Activated T-helper 1 cell treated with anti-CD3 and anti-CD28 coated beads, Interleukin-12 subunit alpha, Interleukin-12 subunit beta, Interleukin-2, Interleukin-4 antibody, amounts not matched to agents 30 ng/mL and 10 ng/mL and 1 ng/mL, durations not matched to agents 14 hours and 24 hours and 36 hours (primary cell): ENCODE data around the gene ANO1. TPM values are rescaled to one million over a fixed set of nuclear protein-coding genes. Genes with fewer than 3 reads are reported as not detected.
"Not testable (repeated sequence)": the region's sequence is repeated elsewhere in the genome, so short reads cannot be mapped to it uniquely, and the experiment has no call there.

Source experiments
- DNase-seq: peaks from one replicate; pipeline ENCODE4 v3.0.0; 2021; ENCODE audit warnings: low spot score
- H3K27ac Mint-ChIP-seq: one replicate; pipeline ENCODE4 v1.8.0; 2021; ENCODE audit warnings: mild to moderate bottlenecking, mixed read lengths
- H3K27me3 Mint-ChIP-seq: one replicate; pipeline ENCODE4 v1.8.0; 2022; ENCODE audit warnings: mild to moderate bottlenecking, moderate library complexity, mixed read lengths; ENCODE audit not compliant: insufficient read depth
- H3K36me3 Mint-ChIP-seq: one replicate; pipeline ENCODE4 v1.8.0; 2021; ENCODE audit warnings: low read depth, mixed read lengths
- H3K4me1 Mint-ChIP-seq: one replicate; pipeline ENCODE4 v1.8.0; 2021; ENCODE audit warnings: low read depth, mixed read lengths
- H3K4me3 Mint-ChIP-seq: one replicate; pipeline ENCODE4 v1.8.0; 2021; ENCODE audit warnings: mild to moderate bottlenecking, moderate library complexity, mixed read lengths
- H3K9me3 Mint-ChIP-seq: one replicate; pipeline ENCODE4 v1.8.0; 2021; ENCODE audit warnings: mixed read lengths
- intact Hi-C: fragments of 100-400 bp; cut with micrococcal nuclease; formaldehyde crosslinking; loops from one replicate; pipeline ENCODE4 v1.15.1; 2024
- total RNA-seq: library from RNA; stranded (reverse); gene quantifications from 2 replicates; pipeline ENCODE4 v1.2.3, GENCODE V29; 2022

The ANO1 gene
- total RNA-seq, 1 donor from 2014 or later: not detected

- H3K4me3 Mint-ChIP-seq: no peak overlapping the region
- H3K9me3 Mint-ChIP-seq: no peaks in the 10 kb centered on the region
- no peak overlapping the region for H3K27ac Mint-ChIP-seq
- H3K27me3 Mint-ChIP-seq: no peaks in the 10 kb centered on the region
- no peaks in the 10 kb centered on the region for H3K36me3 Mint-ChIP-seq
- intact Hi-C loops: no loop called here
- no peak for DNase-seq
- no peaks in the 10 kb centered on the region for H3K4me1 Mint-ChIP-seq
Measured at GRCh38 chr11:70186420-70186819, 108.3 kb downstream of the ANO1 start.

- no peak for DNase-seq
- Mint-ChIP-seq H3K27ac (no peak overlapping the region), H3K4me3 (no peak overlapping the region), H3K4me1 (no peaks in the 10 kb centered on the region), H3K27me3 (no peaks in the 10 kb centered on the region), H3K9me3 (no peaks in the 10 kb centered on the region), H3K36me3 (no peaks in the 10 kb centered on the region)
- intact Hi-C loops: no loop called here
Measured at GRCh38 chr11:70186936-70187335, 108.8 kb downstream of the ANO1 start.

GRCh38 chr11:70187771-70188170 lies 109.7 kb downstream of the ANO1 start:
- Mint-ChIP-seq H3K36me3 (no peaks in the 10 kb centered on the region), H3K4me1 (no peaks in the 10 kb centered on the region), H3K27ac (no peak overlapping the region), H3K9me3 (no peaks in the 10 kb centered on the region), H3K27me3 (no peaks in the 10 kb centered on the region), H3K4me3 (no peak overlapping the region)
- intact Hi-C loops: no loop called here
- DNase-seq: no peak

- intact Hi-C loops: no loop called here
- Mint-ChIP-seq H3K4me3 (no peak overlapping the region), H3K4me1 (no peaks in the 10 kb centered on the region), H3K9me3 (no peaks in the 10 kb centered on the region), H3K36me3 (no peaks in the 10 kb centered on the region), H3K27ac (no peak overlapping the region), H3K27me3 (no peaks in the 10 kb centered on the region)
- no peak for DNase-seq
Measured at GRCh38 chr11:70189622-70190021, 111.5 kb downstream of the ANO1 start.

GRCh38 chr11:70191495-70192140 lies 113.5 kb downstream of the ANO1 start:
- no peak overlapping the region for H3K4me3 Mint-ChIP-seq
- intact Hi-C loops: loop anchor here (1.0 kb wide), 1 partner anchor 276 kb away; no protein-coding TSS in a partner anchor
- H3K9me3 Mint-ChIP-seq: no peaks in the 10 kb centered on the region
- H3K27me3 Mint-ChIP-seq: peaks cover 3% of the 10 kb centered on the region
- peak; percentile 50 for DNase-seq
- no peak overlapping the region for H3K27ac Mint-ChIP-seq
- H3K4me1 Mint-ChIP-seq: peaks cover 5% of the 10 kb centered on the region
- no peaks in the 10 kb centered on the region for H3K36me3 Mint-ChIP-seq

GRCh38 chr11:70192666-70193410 lies 114.7 kb downstream of the ANO1 start:
- intact Hi-C loops: no loop called here
- peaks cover 5% of the 10 kb centered on the region for H3K4me1 Mint-ChIP-seq
- no peak for DNase-seq
- H3K36me3 Mint-ChIP-seq: no peaks in the 10 kb centered on the region
- peaks cover 3% of the 10 kb centered on the region for H3K27me3 Mint-ChIP-seq
- no peak overlapping the region for H3K27ac Mint-ChIP-seq
- H3K9me3 Mint-ChIP-seq: no peaks in the 10 kb centered on the region
- no peak overlapping the region for H3K4me3 Mint-ChIP-seq

GRCh38 chr11:70193411-70194292 lies 115.5 kb downstream of the ANO1 start:
- Mint-ChIP-seq H3K9me3 (no peaks in the 10 kb centered on the region), H3K4me1 (peaks cover 5% of the 10 kb centered on the region), H3K36me3 (no peaks in the 10 kb centered on the region), H3K27ac (no peak overlapping the region), H3K4me3 (no peak overlapping the region), H3K27me3 (peaks cover 3% of the 10 kb centered on the region)
- no peak for DNase-seq
- intact Hi-C loops: no loop called here

- intact Hi-C loops: no loop called here
Measured at GRCh38 chr11:70194792-70195791, 117.0 kb downstream of the ANO1 start.

GRCh38 chr11:70200212-70200844 lies 122.2 kb downstream of the ANO1 start:
- H3K36me3 Mint-ChIP-seq: peaks cover 15% of the 10 kb centered on the region
- H3K9me3 Mint-ChIP-seq: no peaks in the 10 kb centered on the region
- DNase-seq: no peak
- H3K4me3 Mint-ChIP-seq: no peak overlapping the region
- peaks cover 12% of the 10 kb centered on the region for H3K27me3 Mint-ChIP-seq
- H3K27ac Mint-ChIP-seq: no peak overlapping the region
- peaks cover 24% of the 10 kb centered on the region for H3K4me1 Mint-ChIP-seq
- intact Hi-C loops: loop anchor here (5.0 kb wide), 3 partner anchors 863 to 1252 kb away; partner anchors contain the start of gene NADSYN1

More at GRCh38 chr11:70194792-70195791, 117.0 kb downstream of the ANO1 start:
- Mint-ChIP-seq H3K36me3 (no peaks in the 10 kb centered on the region), H3K4me1 (peaks cover 5% of the 10 kb centered on the region), H3K27ac (no peak overlapping the region), H3K27me3 (peaks cover 9% of the 10 kb centered on the region), H3K9me3 (no peaks in the 10 kb centered on the region), H3K4me3 (no peak overlapping the region)
- DNase-seq: no peak

- Mint-ChIP-seq H3K36me3 (peaks cover 22% of the 10 kb centered on the region), H3K27me3 (peaks cover 11% of the 10 kb centered on the region), H3K4me1 (peaks cover 30% of the 10 kb centered on the region)
- DNase-seq, H3K4me3 Mint-ChIP-seq, H3K9me3 Mint-ChIP-seq, H3K27ac Mint-ChIP-seq: not testable (repeated sequence)
- intact Hi-C loops: loop anchor here (5.0 kb wide), 3 partner anchors 864 to 1251 kb away; partner anchors contain the start of gene NADSYN1
Measured at GRCh38 chr11:70201047-70201446, 122.9 kb downstream of the ANO1 start.

GRCh38 chr11:70201882-70202861 lies 124.1 kb downstream of the ANO1 start:
- H3K27ac Mint-ChIP-seq: peak overlapping the region; percentile 96
- peak overlapping the region; percentile 99 for H3K4me3 Mint-ChIP-seq
- DNase-seq: no peak
- peaks cover 33% of the 10 kb centered on the region for H3K4me1 Mint-ChIP-seq
- intact Hi-C loops: loop anchor here (2.0 to 5.0 kb wide), 5 partner anchors 199 to 1250 kb away; partner anchors contain the start of genes NADSYN1 and TPCN2
- peaks cover 9% of the 10 kb centered on the region for H3K27me3 Mint-ChIP-seq
- peaks cover 29% of the 10 kb centered on the region for H3K36me3 Mint-ChIP-seq
- no peaks in the 10 kb centered on the region for H3K9me3 Mint-ChIP-seq
